HG03575 (cell line): ENCODE results near the gene DNASE1L2.
A peak's percentile ranks its signal among the peaks of the same experiment; 100 is the strongest.

Experiments used
- ATAC-seq: cut with Tn5 transposase; IDR thresholded peaks from one replicate; pipeline ENCODE4 v1.9.1; 2021; ENCODE audit not compliant: unreplicated experiment, insufficient number of reproducible peaks, low FRiP score; ENCODE audit errors: extremely low read depth

Gene DNASE1L2

GRCh38 chr16:2214719-2214968, 21.6 kb upstream of the DNASE1L2 start, which contains the start of gene PGP:
Gene PGP, minus strand, starts transcription at chr16:2214840. Its CDS starts 63 bp downstream, at chr16:2214777.
- ATAC-seq, result no peak

GRCh38 chr16:2216330-2216729, 19.9 kb upstream of the DNASE1L2 start:
- ATAC-seq, result no peak

GRCh38 chr16:2223221-2223941, 12.9 kb upstream of the DNASE1L2 start, which contains the start of gene E4F1:
Gene E4F1, plus strand, starts transcription at chr16:2223591. Its CDS starts 23 bp downstream, at chr16:2223614.
- peak; percentile 66 for ATAC-seq

- ATAC-seq, result no peak
These were observed 12.2 kb upstream of the DNASE1L2 start for GRCh38 chr16:2223942-2224486.

GRCh38 chr16:2226245-2226793, 9.9 kb upstream of the DNASE1L2 start:
- no peak for ATAC-seq

GRCh38 chr16:2226918-2227317, 9.3 kb upstream of the DNASE1L2 start:
- no peak for ATAC-seq

- no peak for ATAC-seq
These were observed 8.0 kb upstream of the DNASE1L2 start for GRCh38 chr16:2228161-2228824.

- no peak for ATAC-seq
These were observed 7.2 kb upstream of the DNASE1L2 start for GRCh38 chr16:2229091-2229490.

GRCh38 chr16:2229632-2230250, 6.5 kb upstream of the DNASE1L2 start:
- ATAC-seq, result no peak

GRCh38 chr16:2230376-2230775, 5.9 kb upstream of the DNASE1L2 start:
- ATAC-seq, result no peak

- ATAC-seq, result no peak
These were observed 5.0 kb upstream of the DNASE1L2 start for GRCh38 chr16:2231016-2231931.

GRCh38 chr16:2232094-2232990, 3.9 kb upstream of the DNASE1L2 start:
- ATAC-seq, result no peak

- no peak for ATAC-seq
These were observed 3.0 kb upstream of the DNASE1L2 start for GRCh38 chr16:2233046-2233775.

- ATAC-seq, result no peak
These were observed 2.1 kb upstream of the DNASE1L2 start for GRCh38 chr16:2233872-2234812.

GRCh38 chr16:2234813-2235170, 1.5 kb upstream of the DNASE1L2 start:
- no peak for ATAC-seq

GRCh38 chr16:2235234-2235651, 1.0 kb upstream of the DNASE1L2 start:
- no peak for ATAC-seq
